Dermis microvascular lymphatic vessel endothelial cell (primary cell): Measurements from ENCODE around the gene ICAM4. TPM values are rescaled to one million over a fixed set of nuclear protein-coding genes. Genes with fewer than 3 reads are reported as not detected.
"Not testable (repeated sequence)": the region's sequence is repeated elsewhere in the genome, so short reads cannot be mapped to it uniquely, and the experiment has no call there.

Experiments used
- DNase-seq, 2 donors: peaks; one replicate each; pipeline versions ENCODE4 v3.0.0 to v3.0.0-alpha.2; 2010; ENCODE audit warnings: low read depth in 2 of 2
- total RNA-seq: library from RNA; depleted of rRNA; stranded (reverse); fragments of >200 nt; gene quantifications from 2 replicates; pipeline ENCODE4 v1.2.1, GENCODE V29; 2014

The ICAM4 gene
- total RNA-seq, 1 donor from 2014 or later: 0.26 TPM

- DNase-seq: no peak
Observed at GRCh38 chr19:10317857-10318462, 31.2 kb downstream of the ICAM4 start.

GRCh38 chr19:10318807-10319682 lies 32.3 kb downstream of the ICAM4 start:
- no peak for DNase-seq

- DNase-seq: no peak
Observed at GRCh38 chr19:10320602-10321416, 34.1 kb downstream of the ICAM4 start.

DNA sequence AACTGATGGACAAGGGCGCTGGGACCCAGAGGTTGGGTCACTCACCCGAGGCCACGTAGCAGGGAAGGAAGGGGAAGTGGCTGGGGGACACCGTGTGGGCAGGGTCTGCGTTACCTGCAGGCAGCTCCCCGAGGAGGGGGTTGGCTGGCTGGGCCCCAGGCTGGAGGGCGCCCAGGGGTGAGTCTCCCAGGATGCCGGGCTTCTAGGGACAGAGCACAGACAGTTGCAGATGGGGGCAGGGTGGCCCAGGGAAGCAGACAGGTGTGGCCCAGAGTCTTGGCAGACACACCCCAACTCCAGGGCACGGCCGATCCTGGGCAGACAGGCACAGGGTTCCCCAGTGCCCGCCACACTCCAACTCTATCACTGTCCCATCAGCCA lies 34.7 kb downstream of the ICAM4 start:
- DNase-seq: no peak

DNA sequence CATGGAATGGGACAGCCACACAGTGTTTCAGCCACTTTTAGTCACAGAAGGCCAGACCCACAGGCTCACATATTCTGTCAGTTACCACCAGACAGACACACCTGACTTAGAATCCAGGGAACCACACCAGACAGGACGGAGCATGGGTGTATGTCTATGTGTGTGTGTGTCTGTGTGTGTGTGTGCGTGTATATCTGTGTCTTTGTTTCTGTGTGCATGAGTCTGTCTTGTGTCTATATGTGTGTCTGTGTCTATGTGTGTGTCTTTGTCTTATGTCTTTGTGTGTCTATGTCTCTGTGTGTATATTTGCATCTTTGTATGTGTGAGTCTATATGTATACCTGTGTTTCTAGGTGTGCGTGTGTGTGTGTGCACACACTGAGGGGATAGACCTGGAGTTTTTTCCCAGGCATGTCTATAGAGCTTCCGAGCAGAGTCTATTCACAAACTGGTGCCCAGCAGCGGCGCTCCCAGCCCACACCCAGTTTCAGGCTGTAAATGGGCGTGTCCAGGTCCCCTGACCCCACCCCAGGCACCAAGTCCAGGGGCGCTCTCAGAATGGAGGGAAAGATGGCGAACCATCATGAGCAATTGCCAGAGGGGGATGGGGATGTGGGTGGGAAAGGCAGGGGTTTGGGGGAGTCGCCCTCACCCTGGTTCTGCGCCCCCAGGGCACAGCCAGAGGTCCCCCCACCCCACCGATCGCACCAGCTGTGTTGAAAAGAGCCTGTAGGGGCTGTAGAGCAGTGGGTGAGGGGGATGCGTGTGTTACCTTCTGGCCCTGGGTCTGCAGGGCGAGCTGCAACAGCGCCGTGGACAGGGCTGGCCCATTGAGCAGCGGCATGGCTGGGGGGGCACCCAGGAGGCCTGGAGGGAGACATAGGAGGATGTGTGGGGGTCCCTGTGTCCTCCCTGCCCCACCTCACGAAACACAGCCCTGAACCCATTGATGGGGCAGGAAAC lies 35.4 kb downstream of the ICAM4 start:
- no peak for DNase-seq

DNA sequence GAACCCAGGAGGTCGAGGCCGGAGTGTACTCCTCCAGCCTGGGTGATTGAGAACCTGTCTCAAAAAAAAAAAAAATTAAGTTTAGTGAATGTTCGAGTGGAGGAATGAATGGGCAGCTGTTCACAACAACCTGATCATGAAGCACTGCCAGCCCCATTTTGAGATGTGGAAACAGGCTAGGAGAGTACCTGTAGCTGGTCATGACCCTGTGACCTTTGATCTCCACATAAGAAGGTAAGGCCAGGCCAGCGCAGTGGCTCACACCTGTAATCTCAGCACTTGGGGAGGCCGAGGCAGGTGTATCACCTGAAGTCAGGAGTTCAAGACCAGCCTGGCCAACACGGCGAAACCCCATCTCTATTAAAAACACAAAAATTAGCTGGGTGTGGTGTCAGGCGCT lies 39.0 kb downstream of the ICAM4 start:
- no peak for DNase-seq

GRCh38 chr19:10327793-10328192 lies 41.0 kb downstream of the ICAM4 start:
- no peak for DNase-seq

- no peak for DNase-seq
Observed at GRCh38 chr19:10328558-10329429, 42.0 kb downstream of the ICAM4 start.

- DNase-seq: no peak
Observed at GRCh38 chr19:10329555-10329954, 42.8 kb downstream of the ICAM4 start.

GRCh38 chr19:10332158-10332964 lies 45.6 kb downstream of the ICAM4 start:
- no peak for DNase-seq

GRCh38 chr19:10332965-10333757 lies 46.4 kb downstream of the ICAM4 start, which contains the start of gene RAVER1:
Gene RAVER1, minus strand, starts transcription at chr19:10333529. Its CDS starts 22 bp downstream, at chr19:10333507.
- DNase-seq: peak; percentile 93 to 99

DNA sequence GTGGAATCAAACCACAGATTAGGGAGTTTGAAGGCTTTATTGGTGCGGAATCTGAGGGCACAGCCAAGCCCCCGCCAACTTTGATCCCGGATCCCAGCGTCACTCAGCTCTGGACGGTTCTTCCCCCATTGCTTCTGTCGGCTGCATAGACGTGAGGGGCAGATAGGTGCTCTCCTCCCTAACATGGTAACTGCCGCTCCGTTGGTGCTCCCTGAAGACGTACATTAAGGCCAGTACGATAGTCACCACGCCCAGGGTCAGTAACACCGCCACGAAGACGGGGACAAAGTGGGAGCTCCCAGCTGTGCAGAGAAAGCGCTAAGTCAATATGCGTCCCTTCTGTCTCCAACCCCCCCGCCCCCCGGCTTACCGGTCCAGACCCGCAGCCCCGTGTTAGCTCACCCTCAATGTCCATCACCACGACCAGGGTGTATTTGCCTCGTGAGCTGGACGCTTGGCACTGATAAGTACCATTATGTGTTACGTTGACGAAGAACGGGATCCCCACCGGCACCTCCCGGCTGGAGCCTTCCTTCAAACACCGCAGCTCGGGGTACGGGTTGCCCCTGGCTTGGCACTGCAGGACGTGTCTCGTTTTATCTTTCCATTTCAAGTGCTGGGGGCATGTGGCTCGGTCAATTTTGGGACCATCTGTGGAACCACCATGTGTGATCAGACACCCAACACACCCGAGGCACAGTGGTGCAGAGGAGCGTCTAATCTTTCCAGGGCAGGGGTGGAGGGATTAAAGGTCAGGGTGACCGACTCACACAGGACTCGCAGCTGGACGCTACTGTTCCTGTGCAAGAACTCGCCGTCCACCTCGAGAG lies 47.2 kb downstream of the ICAM4 start:
- DNase-seq: no peak

DNA sequence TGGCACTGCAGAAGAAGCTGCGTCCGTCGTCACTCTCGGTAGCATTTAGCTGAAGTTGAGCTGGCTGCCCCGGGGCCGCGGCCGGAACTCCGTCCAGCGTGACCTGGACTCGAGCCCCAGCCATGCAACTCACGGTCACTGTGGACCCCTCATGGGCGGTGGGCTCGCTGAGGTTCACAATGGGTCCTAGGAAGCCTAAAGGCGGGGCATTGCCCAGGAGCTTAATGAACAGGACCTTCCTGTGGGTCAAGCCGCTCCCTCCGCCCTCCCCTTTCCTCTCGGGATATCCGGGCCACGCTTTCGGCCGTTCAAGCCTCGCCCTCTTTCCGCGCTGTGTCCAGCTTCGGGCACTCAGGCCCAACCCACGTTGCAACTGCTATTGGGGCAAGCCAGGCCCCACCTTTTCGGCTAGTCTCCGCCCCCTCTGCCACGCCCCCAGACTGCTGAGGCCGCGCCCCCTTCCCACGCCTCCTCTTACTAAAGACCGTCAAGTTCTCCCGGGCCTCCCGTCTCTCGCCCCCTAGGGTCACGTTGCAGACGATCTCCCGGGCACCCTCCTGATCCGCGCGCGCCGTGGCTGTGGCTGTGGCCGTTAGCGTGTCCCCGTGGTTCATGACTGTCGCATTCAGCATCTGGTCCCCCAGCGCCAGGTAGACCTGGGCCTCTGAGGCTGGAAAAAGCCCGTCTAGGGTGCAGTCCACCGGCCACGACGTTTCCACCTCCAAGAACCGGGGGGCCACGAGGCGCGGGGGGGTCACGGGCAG lies 48.0 kb downstream of the ICAM4 start:
- peak; percentile 88 to 97 for DNase-seq

- no peak for DNase-seq
Observed at GRCh38 chr19:10335352-10335985, 48.7 kb downstream of the ICAM4 start.

DNA sequence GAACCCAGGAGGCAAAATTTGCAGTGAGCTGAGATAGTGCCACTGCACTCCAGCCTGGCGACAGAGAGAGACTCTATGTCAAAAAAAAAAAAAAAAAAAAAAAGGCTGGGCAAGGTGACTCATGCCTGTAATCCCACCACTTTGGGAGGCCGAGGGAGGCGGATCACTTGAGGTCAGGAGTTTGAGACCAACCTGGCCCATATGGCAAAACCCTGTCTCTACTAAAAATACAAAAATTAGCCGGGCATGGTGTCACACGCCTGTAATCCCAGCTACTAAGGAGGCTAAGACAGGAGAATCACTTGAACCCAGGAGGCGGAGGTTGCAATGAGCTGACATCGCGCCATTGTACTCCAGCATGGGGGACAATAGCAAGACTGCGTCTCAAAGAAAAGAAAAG lies 50.0 kb downstream of the ICAM4 start:
- not testable (repeated sequence) for DNase-seq
